AG09319 (cell line): ENCODE results near the gene MAML3.
A peak's percentile ranks its signal among the peaks of the same experiment; 100 is the strongest.
"Not testable (repeated sequence)": the region's sequence is repeated elsewhere in the genome, so short reads cannot be mapped to it uniquely, and the experiment has no call there.

Experiments
- DNase-seq: peaks from one replicate; pipeline ENCODE4 v3.0.0-alpha.2; 2010; ENCODE audit warnings: low read depth; ENCODE audit errors: extremely low read depth
- CTCF ChIP-seq: IDR thresholded peaks from 2 replicates; pipeline ENCODE4 v1.5.1; 2011; ENCODE audit warnings: low read depth, mild to moderate bottlenecking, inconsistent platforms, low read length, moderate library complexity

MAML3 gene

GRCh38 chr4:139704915-139705485 lies 449.0 kb downstream of the MAML3 start:
- no peak; the same call in 1 of the 2 replicates for TF ChIP-seq CTCF
- DNase-seq, result no peak

- TF ChIP-seq CTCF, result no peak
- no peak for DNase-seq
These were observed 453.4 kb downstream of the MAML3 start for GRCh38 chr4:139700568-139700967.

- DNase-seq, result not testable (repeated sequence)
These were observed 455.6 kb downstream of the MAML3 start for GRCh38 chr4:139698167-139698925.

- no peak for DNase-seq
- TF ChIP-seq CTCF, result no peak
These were observed 457.5 kb downstream of the MAML3 start for GRCh38 chr4:139696491-139696890.

- no peak for DNase-seq
- TF ChIP-seq CTCF, result no peak
These were observed 459.4 kb downstream of the MAML3 start for GRCh38 chr4:139694522-139695107.

GRCh38 chr4:139692309-139693012 lies 461.5 kb downstream of the MAML3 start:
- TF ChIP-seq CTCF, result peak; percentile 10
- DNase-seq, result no peak

- TF ChIP-seq CTCF, result no peak
These were observed 463.6 kb downstream of the MAML3 start for GRCh38 chr4:139690419-139690818.

More at GRCh38 chr4:139690419-139690818, 463.6 kb downstream of the MAML3 start:
- DNase-seq, result no peak
